Measurements from ENCODE around the gene SYCE3.

Gene SYCE3

DNA sequence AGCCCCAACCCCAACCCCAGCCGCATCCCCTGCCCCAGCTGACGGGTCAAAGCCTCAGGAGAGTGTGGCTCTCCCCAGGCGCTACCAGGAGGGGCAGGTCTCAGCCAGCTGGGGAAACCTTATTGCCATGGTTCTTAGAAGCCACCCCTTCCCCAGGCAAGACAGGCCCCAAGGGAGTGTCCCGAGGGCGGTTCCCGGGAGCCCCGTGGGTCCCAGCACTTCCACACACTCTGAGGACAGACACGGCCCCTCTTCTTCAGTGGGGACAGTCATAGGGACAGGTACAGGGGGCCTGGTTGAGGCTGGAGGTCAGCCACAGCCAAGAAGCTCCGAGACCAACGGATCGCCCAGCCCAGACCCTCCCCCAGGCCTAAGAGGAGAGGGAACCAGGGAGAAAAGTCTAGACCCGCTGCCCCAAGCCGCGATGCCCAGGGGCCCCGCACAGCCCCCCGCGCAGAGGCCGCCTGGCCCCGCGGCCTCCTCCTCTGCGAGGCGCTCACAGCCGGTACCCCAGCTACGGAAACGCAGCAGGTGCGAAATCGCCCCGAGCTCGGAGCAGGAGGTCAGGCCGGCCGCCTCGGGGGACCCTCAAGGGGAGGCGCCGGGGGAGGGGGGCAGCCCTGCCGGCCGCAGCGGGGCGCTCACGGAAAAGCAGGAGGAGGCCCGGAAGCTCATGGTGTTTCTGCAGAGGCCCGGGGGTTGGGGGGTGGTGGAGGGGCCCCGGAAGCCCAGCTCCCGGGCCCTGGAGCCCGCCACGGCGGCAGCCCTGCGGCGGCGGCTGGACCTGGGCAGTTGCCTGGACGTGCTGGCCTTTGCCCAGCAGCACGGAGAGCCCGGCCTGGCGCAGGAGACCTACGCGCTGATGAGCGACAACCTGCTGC lies 14.4 kb downstream of the SYCE3 start:
- Histone ChIP-seq H3K4me3 (ENCODE audit: low read depth, low read length) (no peak overlapping the region), H3K9me3 (ENCODE audit: control insufficient read depth, insufficient read depth, low read depth, low read length) (no peaks in the 10 kb centered on the region), H3K4me1 (ENCODE audit: control insufficient read depth, insufficient read depth, low read length) (no peaks in the 10 kb centered on the region), H3K27ac (ENCODE audit: extremely low read depth, low read depth, low read length) (no peak overlapping the region), H3K36me3 (ENCODE audit: control insufficient read depth in 2 of 2, insufficient read depth in 1 of 2, low read length in 2 of 2) (no peaks in the 10 kb centered on the region)
- ChIA-PET CTCF (interaction anchor here (0.6 to 1.8 kb wide), 2 partner anchors 15 to 47 kb away, joined by 3 to 7 read pairs; partner anchors contain the start of gene SYCE3), POLR2A (interaction anchor here (0.6 to 1.1 kb wide), 3 partner anchors 14 to 343 kb away, joined by 3 to 5 read pairs (median 5); partner anchors contain the start of gene SYCE3)
- TF ChIP-seq, protein P1, sequence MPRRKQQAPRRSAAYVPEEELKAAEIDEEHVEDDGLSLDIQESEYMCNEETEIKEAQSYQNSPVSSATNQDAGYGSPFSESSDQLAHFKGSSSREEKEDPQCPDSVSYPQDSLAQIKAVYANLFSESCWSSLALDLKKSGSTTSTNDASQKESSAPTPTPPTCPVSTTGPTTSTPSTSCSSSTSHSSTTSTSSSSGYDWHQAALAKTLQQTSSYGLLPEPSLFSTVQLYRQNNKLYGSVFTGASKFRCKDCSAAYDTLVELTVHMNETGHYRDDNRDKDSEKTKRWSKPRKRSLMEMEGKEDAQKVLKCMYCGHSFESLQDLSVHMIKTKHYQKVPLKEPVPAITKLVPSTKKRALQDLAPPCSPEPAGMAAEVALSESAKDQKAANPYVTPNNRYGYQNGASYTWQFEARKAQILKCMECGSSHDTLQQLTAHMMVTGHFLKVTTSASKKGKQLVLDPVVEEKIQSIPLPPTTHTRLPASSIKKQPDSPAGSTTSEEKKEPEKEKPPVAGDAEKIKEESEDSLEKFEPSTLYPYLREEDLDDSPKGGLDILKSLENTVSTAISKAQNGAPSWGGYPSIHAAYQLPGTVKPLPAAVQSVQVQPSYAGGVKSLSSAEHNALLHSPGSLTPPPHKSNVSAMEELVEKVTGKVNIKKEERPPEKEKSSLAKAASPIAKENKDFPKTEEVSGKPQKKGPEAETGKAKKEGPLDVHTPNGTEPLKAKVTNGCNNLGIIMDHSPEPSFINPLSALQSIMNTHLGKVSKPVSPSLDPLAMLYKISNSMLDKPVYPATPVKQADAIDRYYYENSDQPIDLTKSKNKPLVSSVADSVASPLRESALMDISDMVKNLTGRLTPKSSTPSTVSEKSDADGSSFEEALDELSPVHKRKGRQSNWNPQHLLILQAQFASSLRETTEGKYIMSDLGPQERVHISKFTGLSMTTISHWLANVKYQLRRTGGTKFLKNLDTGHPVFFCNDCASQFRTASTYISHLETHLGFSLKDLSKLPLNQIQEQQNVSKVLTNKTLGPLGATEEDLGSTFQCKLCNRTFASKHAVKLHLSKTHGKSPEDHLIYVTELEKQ (tag by site-specific recombination; IDR thresholded peaks at IDR 0.05; ENCODE audit: borderline replicate concordance), result no peak
- no peak for TF ChIP-seq ZIC2 (tag by site-specific recombination; IDR thresholded peaks at IDR 0.05)
- no peak for TF ChIP-seq ZNF23 (tag by site-specific recombination; IDR thresholded peaks at IDR 0.05; ENCODE audit: borderline replicate concordance)
- no peak for TF ChIP-seq ZNF561 (tag by site-specific recombination; IDR thresholded peaks at IDR 0.05; ENCODE audit: borderline replicate concordance)
- no peak for TF ChIP-seq ZEB2 (tag by site-specific recombination; IDR thresholded peaks at IDR 0.05)
- no peak for TF ChIP-seq EGR2 (tag by site-specific recombination; IDR thresholded peaks at IDR 0.05; ENCODE audit: low read depth)
- TF ChIP-seq YY1 (tag by site-specific recombination; IDR thresholded peaks at IDR 0.05), result no peak
- TF ChIP-seq, protein P2, sequence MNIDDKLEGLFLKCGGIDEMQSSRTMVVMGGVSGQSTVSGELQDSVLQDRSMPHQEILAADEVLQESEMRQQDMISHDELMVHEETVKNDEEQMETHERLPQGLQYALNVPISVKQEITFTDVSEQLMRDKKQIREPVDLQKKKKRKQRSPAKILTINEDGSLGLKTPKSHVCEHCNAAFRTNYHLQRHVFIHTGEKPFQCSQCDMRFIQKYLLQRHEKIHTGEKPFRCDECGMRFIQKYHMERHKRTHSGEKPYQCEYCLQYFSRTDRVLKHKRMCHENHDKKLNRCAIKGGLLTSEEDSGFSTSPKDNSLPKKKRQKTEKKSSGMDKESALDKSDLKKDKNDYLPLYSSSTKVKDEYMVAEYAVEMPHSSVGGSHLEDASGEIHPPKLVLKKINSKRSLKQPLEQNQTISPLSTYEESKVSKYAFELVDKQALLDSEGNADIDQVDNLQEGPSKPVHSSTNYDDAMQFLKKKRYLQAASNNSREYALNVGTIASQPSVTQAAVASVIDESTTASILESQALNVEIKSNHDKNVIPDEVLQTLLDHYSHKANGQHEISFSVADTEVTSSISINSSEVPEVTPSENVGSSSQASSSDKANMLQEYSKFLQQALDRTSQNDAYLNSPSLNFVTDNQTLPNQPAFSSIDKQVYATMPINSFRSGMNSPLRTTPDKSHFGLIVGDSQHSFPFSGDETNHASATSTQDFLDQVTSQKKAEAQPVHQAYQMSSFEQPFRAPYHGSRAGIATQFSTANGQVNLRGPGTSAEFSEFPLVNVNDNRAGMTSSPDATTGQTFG (tag by site-specific recombination; IDR thresholded peaks at IDR 0.05; ENCODE audit: borderline replicate concordance), result no peak
- no peak for TF ChIP-seq KLF8 (tag by site-specific recombination; IDR thresholded peaks at IDR 0.05)
- TF ChIP-seq ZNF366 (tag by site-specific recombination; conservative IDR thresholded peaks at IDR 0.05), result no peak
- TF ChIP-seq BCL11A (tag by site-specific recombination; IDR thresholded peaks at IDR 0.05; ENCODE audit: low read depth), result no peak
- TF ChIP-seq ZBTB48 (tag by site-specific recombination; IDR thresholded peaks at IDR 0.05), result no peak
- TF ChIP-seq ZNF776 (tag by site-specific recombination; IDR thresholded peaks at IDR 0.05; ENCODE audit: borderline replicate concordance), result no peak
- no peak for TF ChIP-seq GLI2 (tag by site-specific recombination; IDR thresholded peaks at IDR 0.05; ENCODE audit: borderline replicate concordance, low read depth)

DNA sequence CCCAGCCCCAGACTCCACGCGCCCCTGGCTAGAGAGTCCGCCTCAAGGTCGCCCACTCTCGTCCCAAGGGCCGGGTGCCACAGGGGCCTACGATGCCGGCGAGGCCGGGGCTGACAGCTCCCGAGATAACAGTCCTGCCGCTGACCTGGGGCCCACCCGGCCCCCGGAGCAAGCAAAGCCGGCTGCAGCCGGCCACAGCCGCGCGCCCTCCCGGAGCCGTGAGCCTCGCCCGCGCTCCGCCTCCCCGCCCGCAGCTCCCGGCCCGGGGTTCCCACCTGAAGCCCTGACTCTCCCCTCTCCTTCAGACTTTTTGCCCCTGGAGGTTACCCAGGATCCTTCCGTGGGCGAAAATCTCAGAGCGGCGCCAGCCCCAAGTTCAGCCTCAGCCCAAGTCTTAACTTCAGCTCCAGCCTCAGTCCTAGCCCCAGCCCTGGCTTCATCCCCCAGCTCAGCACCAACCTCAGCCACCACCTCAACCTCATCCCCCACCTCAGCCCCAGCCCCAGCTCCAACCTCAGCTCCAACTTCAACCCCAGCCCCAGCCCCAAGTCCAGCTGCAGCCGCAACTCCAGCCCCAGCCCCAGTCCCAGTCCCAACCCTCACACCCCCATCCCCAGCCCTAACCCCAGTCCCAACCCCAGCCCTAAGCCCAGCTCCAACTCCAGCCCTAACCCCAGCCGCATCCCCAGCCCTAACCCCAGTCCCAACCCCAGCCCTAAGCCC lies 15.3 kb downstream of the SYCE3 start:
- POLR2A ChIA-PET, result interaction anchor here (0.5 to 1.1 kb wide), 6 partner anchors 15 to 782 kb away, joined by 3 to 5 read pairs (median 4); partner anchors contain the start of genes CPT1B and SYCE3
- H3K9me3 ChIP-seq (ENCODE audit: control insufficient read depth, insufficient read depth, low read depth, low read length), result no peaks in the 10 kb centered on the region
- H3K4me3 ChIP-seq (ENCODE audit: low read depth, low read length), result no peak overlapping the region
- no peaks in the 10 kb centered on the region for H3K4me1 ChIP-seq (ENCODE audit: control insufficient read depth, insufficient read depth, low read length)
- TF ChIP-seq ZNF571 (tag by site-specific recombination; IDR thresholded peaks at IDR 0.05), result no peak
- TF ChIP-seq ZNF416 (tag by site-specific recombination; IDR thresholded peaks at IDR 0.05), result no peak
- TF ChIP-seq ZNF292 (tag by site-specific recombination; IDR thresholded peaks at IDR 0.05; ENCODE audit: borderline replicate concordance, low read depth), result no peak
- TF ChIP-seq ZNF146 (tag by site-specific recombination; IDR thresholded peaks at IDR 0.05), result no peak
- TF ChIP-seq ZNF133 (tag by site-specific recombination; IDR thresholded peaks at IDR 0.05), result no peak
- no peak for TF ChIP-seq ZNF585B (tag by site-specific recombination; IDR thresholded peaks at IDR 0.05)
- no peak for TF ChIP-seq ZNF623 (tag by site-specific recombination; IDR thresholded peaks at IDR 0.05)
- H3K27ac ChIP-seq (ENCODE audit: extremely low read depth, low read depth, low read length), result no peak overlapping the region
- CTCF ChIA-PET, result interaction anchor here (1.8 kb wide), 1 partner anchor 15 kb away, joined by 7 read pairs; the partner anchor contains the start of gene SYCE3
- H3K36me3 ChIP-seq (ENCODE audit: control insufficient read depth in 2 of 2, insufficient read depth in 1 of 2, low read length in 2 of 2), result no peaks in the 10 kb centered on the region
